Tibial nerve (tissue), 4 donors: ENCODE data around the gene ILF2. TPM values are rescaled to one million over a fixed set of nuclear protein-coding genes. Genes with fewer than 3 reads are reported as not detected.
A peak's percentile ranks its signal among the peaks of the same experiment; 100 is the strongest.

ENCODE experiments used
- DNase-seq, 2 donors: peaks; one replicate each; pipeline ENCODE4 v3.0.0-alpha.2; 2019; ENCODE audit warnings: low spot score in 2 of 2
- H3K27ac ChIP-seq, 4 donors: fragments of 200-600 bp; sonication (generic) in 3 of 4; one replicate each; pipeline ENCODE4 v1.5.1; 2017 to 2019; ENCODE audit warnings: mild to moderate bottlenecking in 1 of 4
- H3K27me3 ChIP-seq, 2 donors: fragments of 200-600 bp; sonication (generic) in 1 of 2; one replicate each; pipeline versions ENCODE4 v1.5.1 to v1.6.0; 2017 to 2019
- H3K36me3 ChIP-seq, 3 donors: fragments of 200-600 bp; sonication (generic); one replicate each; pipeline ENCODE4 v1.5.1; 2018 to 2019
- H3K4me1 ChIP-seq, 4 donors: fragments of 200-600 bp; sonication (generic) in 3 of 4; one replicate each; pipeline ENCODE4 v1.5.1; 2017 to 2019
- H3K4me3 ChIP-seq, 4 donors: fragments of 200-600 bp; sonication (generic) in 3 of 4; one replicate each; pipeline ENCODE4 v1.5.1; 2017 to 2019; ENCODE audit warnings: mild to moderate bottlenecking in 1 of 4, moderate library complexity in 1 of 4
- H3K9me3 ChIP-seq, 4 donors: fragments of 200-600 bp; sonication (generic) in 3 of 4; one replicate each; pipeline ENCODE4 v1.5.1; 2017 to 2019
- CTCF ChIP-seq, 5 experiments: fragments of 200-600 bp in 3 of 5; fragments of 450-650 bp in 2 of 5; sonication (generic) in 3 of 5; IDR thresholded peaks; one replicate each; pipeline ENCODE4 v1.5.1; 2016 to 2019; ENCODE audit warnings: antibody characterized with exemption in 5 of 5, mild to moderate bottlenecking in 3 of 5, moderate library complexity in 2 of 5
- EP300 ChIP-seq, 2 donors: sonication (generic); formaldehyde crosslinking; IDR thresholded peaks; one replicate each; pipeline ENCODE4 v1.6.1; 2017; ENCODE audit warnings: antibody characterized with exemption in 2 of 2, mild to moderate bottlenecking in 1 of 2
- POLR2A ChIP-seq, 2 donors: fragments of 450-650 bp; IDR thresholded peaks; one replicate each; pipeline ENCODE4 v1.6.1; 2017; ENCODE audit warnings: antibody characterized with exemption in 2 of 2, mild to moderate bottlenecking in 2 of 2, moderate library complexity in 2 of 2
- WGBS, 2 donors: methylation state at CpG; one replicate each; pipeline ENCODE4 v1.1.5; 2018; 5-methylcytosine and 5-hydroxymethylcytosine counted together
- total RNA-seq, 4 donors: library from RNA; depleted of rRNA; stranded (reverse); fragments of >200 nt; gene quantifications; one replicate each; pipeline ENCODE4 v1.1.0, GENCODE V29; 2016

ILF2 gene
- total RNA-seq, 4 donors from 2014 or later, result 62.8 to 102 (median 76.7) TPM

GRCh38 chr1:153626477-153626903, 44.3 kb downstream of the ILF2 start:
- Histone ChIP-seq H3K9me3 (no peaks in the 10 kb centered on the region), H3K27me3 (no peaks in the 10 kb centered on the region), H3K36me3 (peaks cover 0 to 18% (median 0%) of the 10 kb centered on the region in 3 donors), H3K4me3 (peak overlapping the region; percentile 25 to 56 (median 48)), H3K4me1 (peaks cover 0 to 62% (median 22%) of the 10 kb centered on the region in 4 donors), H3K27ac (peak overlapping the region; percentile 79 to 96 (median 86))
- WGBS, 2 donors, result 36 to 44% methylated on average over 3 of the region's 3 CpGs
- no peak for DNase-seq
- no peak for TF ChIP-seq CTCF (IDR thresholded peaks at IDR 0.05)
- no peak for TF ChIP-seq EP300 (IDR thresholded peaks at IDR 0.05)
- TF ChIP-seq POLR2A (IDR thresholded peaks at IDR 0.05), result no peak

- Histone ChIP-seq H3K27ac (no peak overlapping the region), H3K36me3 (peaks cover 0 to 20% (median 0%) of the 10 kb centered on the region in 3 donors), H3K9me3 (no peaks in the 10 kb centered on the region), H3K4me1 (peaks cover 0 to 56% (median 21%) of the 10 kb centered on the region in 4 donors), H3K4me3 (no peak overlapping the region), H3K27me3 (no peaks in the 10 kb centered on the region)
- WGBS, 2 donors, result 90 to 92% methylated on average over 10 of the region's 10 CpGs
- no peak for DNase-seq
- no peak for TF ChIP-seq CTCF (IDR thresholded peaks at IDR 0.05)
- no peak for TF ChIP-seq EP300 (IDR thresholded peaks at IDR 0.05)
- no peak for TF ChIP-seq POLR2A (IDR thresholded peaks at IDR 0.05)
Measured at GRCh38 chr1:153624965-153625611, 45.7 kb downstream of the ILF2 start.

GRCh38 chr1:153623101-153623500, 47.7 kb downstream of the ILF2 start:
- no peaks in the 10 kb centered on the region for H3K27me3 ChIP-seq
- WGBS, 2 donors, result 45 to 51% methylated on average over 7 of the region's 7 CpGs
- H3K36me3 ChIP-seq, result peaks cover 0 to 39% (median 0%) of the 10 kb centered on the region in 3 donors
- peaks cover 0 to 41% (median 19%) of the 10 kb centered on the region in 4 donors for H3K4me1 ChIP-seq
- DNase-seq, result no peak
- no peaks in the 10 kb centered on the region for H3K9me3 ChIP-seq
- peak overlapping the region in 1 of 4 donors; percentile 50 for H3K27ac ChIP-seq
- H3K4me3 ChIP-seq, result no peak overlapping the region
- peak in 1 of 2 donors; percentile 12 for TF ChIP-seq EP300 (IDR thresholded peaks at IDR 0.05)
- no peak for TF ChIP-seq POLR2A (IDR thresholded peaks at IDR 0.05)

- H3K36me3 ChIP-seq, result peaks cover 0 to 33% (median 0%) of the 10 kb centered on the region in 3 donors
- no peak overlapping the region for H3K4me3 ChIP-seq
- 97 to 98% methylated on average over 6 of the region's 6 CpGs for WGBS, 2 donors
- no peak overlapping the region for H3K27ac ChIP-seq
- peaks cover 0 to 35% (median 21%) of the 10 kb centered on the region in 4 donors for H3K4me1 ChIP-seq
- no peaks in the 10 kb centered on the region for H3K27me3 ChIP-seq
- H3K9me3 ChIP-seq, result no peaks in the 10 kb centered on the region
- TF ChIP-seq EP300 (IDR thresholded peaks at IDR 0.05), result no peak
- TF ChIP-seq CTCF (IDR thresholded peaks at IDR 0.05), result no peak
- TF ChIP-seq POLR2A (IDR thresholded peaks at IDR 0.05), result no peak
- DNase-seq, result no peak
Measured at GRCh38 chr1:153619171-153619570, 51.6 kb downstream of the ILF2 start.

GRCh38 chr1:153617663-153618062, 53.1 kb downstream of the ILF2 start:
- Histone ChIP-seq H3K4me3 (no peak overlapping the region), H3K4me1 (peaks cover 0 to 33% (median 23%) of the 10 kb centered on the region in 4 donors), H3K27ac (peak overlapping the region; percentile 45 to 92 (median 70)), H3K36me3 (peaks cover 0 to 23% (median 0%) of the 10 kb centered on the region in 3 donors), H3K27me3 (no peaks in the 10 kb centered on the region), H3K9me3 (no peaks in the 10 kb centered on the region)
- DNase-seq, result peak in 1 of 2 donors; percentile 55
- 9 to 57% methylated on average over 4 to 6 of the region's 6 CpGs for WGBS, 2 donors
- TF ChIP-seq EP300 (IDR thresholded peaks at IDR 0.05) (no peak), POLR2A (IDR thresholded peaks at IDR 0.05) (no peak), CTCF (IDR thresholded peaks at IDR 0.05) (peak; percentile 38 to 92 (median 79))
